Body of pancreas (tissue), 4 donors: ENCODE results near the gene EFCAB6. TPM values are rescaled to one million over a fixed set of nuclear protein-coding genes. Genes with fewer than 3 reads are reported as not detected.

Experiments used
- ATAC-seq: fragments of 150-250 bp; one replicate; pipeline ENCODE4 v1.9.1; 2016
- DNase-seq, 4 donors: peaks; one replicate each; pipeline ENCODE4 v3.0.0-alpha.2; 2019
- H3K27ac ChIP-seq, 4 donors: fragments of 200-600 bp; sonication (generic); 1 replicate in 3 of 4; 2 replicates in 1 of 4; pipeline versions ENCODE4 v1.5.1 to v1.6.1; 2016 to 2019; ENCODE audit warnings: mild to moderate bottlenecking in 1 of 4, mixed read lengths in 1 of 4, moderate library complexity in 1 of 4
- H3K27me3 ChIP-seq, 2 donors: fragments of 200-600 bp; sonication (generic); one replicate each; pipeline ENCODE4 v1.6.0; 2016; ENCODE audit warnings: mild to moderate bottlenecking in 1 of 2
- H3K36me3 ChIP-seq, 2 donors: fragments of 200-600 bp; sonication (generic); replicated peaks in 1 of 2; 2 replicates each; pipeline ENCODE4 v1.5.1; 2016; ENCODE audit warnings: low read depth in 2 of 2; ENCODE audit not compliant: insufficient read depth in 1 of 2
- H3K4me1 ChIP-seq: fragments of 200-600 bp; sonication (generic); one replicate; pipeline ENCODE4 v1.6.0; 2016
- H3K4me3 ChIP-seq, 2 donors: fragments of 200-600 bp; sonication (generic); 1 replicate in 1 of 2; 2 replicates in 1 of 2; pipeline ENCODE4 v1.5.1; 2016 to 2019
- H3K9me3 ChIP-seq, 3 donors: fragments of 200-600 bp; sonication (generic); 1 replicate in 2 of 3; 2 replicates in 1 of 3; pipeline ENCODE4 v1.5.1; 2016
- CTCF ChIP-seq, 7 experiments: fragments of 450-650 bp in 4 of 7; fragments of 200-600 bp in 3 of 7; sonication (generic) in 3 of 7; IDR thresholded peaks; one replicate each; pipeline ENCODE4 v1.5.1; 2016 to 2019; ENCODE audit warnings: antibody characterized with exemption in 7 of 7
- POLR2A ChIP-seq, 3 donors: fragments of 450-650 bp; IDR thresholded peaks; one replicate each; pipeline ENCODE4 v1.6.1; 2016; ENCODE audit warnings: antibody characterized with exemption in 3 of 3, mild to moderate bottlenecking in 2 of 3
- WGBS, 2 donors: methylation state at CpG; one replicate each; pipeline ENCODE4 v1.1.5; 2017; 5-methylcytosine and 5-hydroxymethylcytosine counted together
- intact Hi-C: fragments of 100-400 bp; cut with DNase I; formaldehyde crosslinking; loops from one replicate; pipeline ENCODE4 v1.15.1; 2023
- total RNA-seq, 2 donors: library from RNA; depleted of rRNA; stranded (reverse); fragments of >200 nt; gene quantifications; one replicate each; pipeline ENCODE4 v1.1.0, GENCODE V29; 2016

EFCAB6 gene
- total RNA-seq, 2 donors from 2014 or later: 4.0 to 4.4 TPM

DNA sequence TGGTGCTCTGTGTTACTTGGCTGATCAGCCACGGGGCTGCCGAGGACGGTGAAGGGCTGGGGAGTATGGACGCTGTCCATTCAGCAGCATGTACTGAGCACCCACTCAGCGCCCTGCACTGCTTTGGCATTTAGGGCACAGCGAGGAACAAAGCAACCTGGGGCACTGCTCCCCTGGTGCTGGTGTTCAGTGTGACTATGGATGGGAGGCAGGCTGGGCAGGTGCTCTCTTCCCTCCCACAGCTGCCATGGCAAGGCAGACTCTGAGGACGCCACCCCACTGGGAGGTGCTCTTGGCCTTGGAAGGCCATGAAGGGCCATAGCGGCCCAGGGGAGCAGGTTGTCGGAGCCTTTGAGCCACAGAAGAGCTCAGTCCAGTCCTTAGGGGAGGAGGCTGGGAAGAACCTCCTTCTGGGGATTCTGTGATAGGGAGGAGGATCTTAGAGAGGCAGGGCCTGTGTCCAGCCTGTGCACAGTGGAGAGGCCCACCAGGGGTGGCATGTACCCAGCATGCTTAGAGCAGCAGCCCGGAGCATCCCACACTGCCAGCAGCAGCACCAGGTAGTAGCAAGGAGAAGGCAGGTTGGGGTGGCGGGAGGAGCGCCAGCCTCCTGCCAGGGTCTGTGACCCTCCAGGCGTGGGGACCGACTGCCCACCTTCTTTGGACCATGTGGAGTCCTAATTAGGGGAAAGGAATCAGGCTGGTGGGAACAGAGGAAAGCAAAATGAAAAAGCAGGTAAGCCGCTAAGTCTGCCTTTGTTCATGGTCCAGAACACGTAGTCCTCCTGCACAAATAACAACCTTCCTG is 258.4 kb downstream of the EFCAB6 start:
- Histone ChIP-seq H3K27ac (no peak overlapping the region), H3K4me3 (no peak overlapping the region), H3K36me3 (no peaks in the 10 kb centered on the region), H3K9me3 (peaks cover 0 to 5% (median 0%) of the 10 kb centered on the region in 3 donors), H3K27me3 (no peaks in the 10 kb centered on the region), H3K4me1 (no peaks in the 10 kb centered on the region)
- WGBS, 2 donors: 92 to 93% methylated on average over 11 to 16 of the region's 16 CpGs
- no peak for ATAC-seq
- DNase-seq: no peak
- TF ChIP-seq POLR2A (IDR thresholded peaks at IDR 0.05): no peak
- no peak for TF ChIP-seq CTCF (IDR thresholded peaks at IDR 0.05)
- intact Hi-C loops: no loop called here

DNA sequence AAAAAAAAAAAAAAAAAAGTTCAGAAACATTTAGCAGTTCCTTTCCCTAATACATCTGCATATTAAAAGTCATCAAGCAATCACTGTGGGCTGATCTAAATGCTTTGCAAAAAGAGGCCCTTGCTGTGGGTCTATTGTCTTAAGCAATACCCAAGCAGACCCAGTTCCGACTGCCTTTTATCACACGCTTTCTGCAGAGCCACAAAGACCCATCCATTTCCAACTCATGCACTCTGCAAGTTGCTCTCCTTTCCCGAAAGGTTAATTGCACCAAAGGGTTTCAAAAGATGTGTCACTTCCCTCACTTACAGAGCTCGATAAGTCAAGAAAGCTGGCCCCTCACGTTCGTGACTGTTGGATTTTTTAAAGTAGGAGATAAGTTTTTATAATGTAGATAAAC is 261.4 kb downstream of the EFCAB6 start:
- intact Hi-C loops: no loop called here
- TF ChIP-seq CTCF (IDR thresholded peaks at IDR 0.05) (no peak), POLR2A (IDR thresholded peaks at IDR 0.05) (no peak)
- H3K27ac ChIP-seq: no peak overlapping the region
- peaks cover 0 to 5% (median 0%) of the 10 kb centered on the region in 3 donors for H3K9me3 ChIP-seq
- WGBS, 2 donors: 80 to 83% methylated on average over 6 of the region's 6 CpGs
- no peak overlapping the region for H3K4me3 ChIP-seq
- no peaks in the 10 kb centered on the region for H3K27me3 ChIP-seq
- ATAC-seq: no peak
- H3K36me3 ChIP-seq: no peaks in the 10 kb centered on the region
- no peaks in the 10 kb centered on the region for H3K4me1 ChIP-seq
- DNase-seq: no peak

GRCh38 chr22:43550024-43550620 is 262.0 kb downstream of the EFCAB6 start:
- Histone ChIP-seq H3K27me3 (no peaks in the 10 kb centered on the region), H3K4me3 (no peak overlapping the region), H3K36me3 (no peaks in the 10 kb centered on the region), H3K9me3 (peaks cover 0 to 5% (median 0%) of the 10 kb centered on the region in 3 donors), H3K4me1 (no peaks in the 10 kb centered on the region), H3K27ac (no peak overlapping the region)
- intact Hi-C loops: no loop called here
- no peak for DNase-seq
- ATAC-seq: no peak
- TF ChIP-seq CTCF (IDR thresholded peaks at IDR 0.05) (no peak), POLR2A (IDR thresholded peaks at IDR 0.05) (no peak)
- WGBS, 2 donors: 67 to 82% methylated on average over 14 of the region's 14 CpGs

DNA sequence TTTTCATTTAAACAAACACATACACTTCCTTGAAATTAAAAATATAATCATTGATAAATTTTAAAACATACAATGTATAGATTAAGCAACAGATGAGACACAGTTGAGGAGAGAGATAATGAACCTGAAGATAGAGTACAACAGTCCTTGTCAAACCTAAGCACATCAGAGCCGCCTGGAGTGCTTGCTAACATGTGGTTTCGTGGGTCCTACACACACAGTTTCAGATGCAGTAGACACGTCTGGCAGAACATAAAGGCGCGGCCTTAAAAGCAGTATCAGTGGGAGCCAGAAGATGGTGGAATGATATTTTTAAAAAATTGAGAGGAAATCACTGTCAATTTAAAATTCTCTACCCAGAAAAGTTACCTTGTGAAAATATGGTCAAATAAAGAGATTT is 265.9 kb downstream of the EFCAB6 start:
- intact Hi-C loops: no loop called here
- DNase-seq (no peak), ATAC-seq (no peak)
- TF ChIP-seq POLR2A (IDR thresholded peaks at IDR 0.05) (no peak), CTCF (IDR thresholded peaks at IDR 0.05) (no peak)
- WGBS, 2 donors: 81 to 86% methylated on average over 5 of the region's 5 CpGs
- H3K9me3 ChIP-seq: no peaks in the 10 kb centered on the region
- no peaks in the 10 kb centered on the region for H3K4me1 ChIP-seq
- H3K27me3 ChIP-seq: no peaks in the 10 kb centered on the region
- no peaks in the 10 kb centered on the region for H3K36me3 ChIP-seq
- H3K27ac ChIP-seq: no peak overlapping the region
- no peak overlapping the region for H3K4me3 ChIP-seq
